GM18520 (cell line): ENCODE measurements around the gene MAN2B2.
"Not testable (repeated sequence)": the region's sequence is repeated elsewhere in the genome, so short reads cannot be mapped to it uniquely, and the experiment has no call there.

Experiments
- ATAC-seq: cut with Tn5 transposase; IDR thresholded peaks from one replicate; pipeline ENCODE4 v1.9.1; 2021; ENCODE audit not compliant: unreplicated experiment

MAN2B2 gene

GRCh38 chr4:6663596-6664393 is 88.8 kb downstream of the MAN2B2 start:
- ATAC-seq, result no peak

- no peak for ATAC-seq
These were observed 90.3 kb downstream of the MAN2B2 start for GRCh38 chr4:6665320-6665654.

GRCh38 chr4:6668391-6668790 is 93.4 kb downstream of the MAN2B2 start:
- no peak for ATAC-seq

- no peak for ATAC-seq
These were observed 96.7 kb downstream of the MAN2B2 start for GRCh38 chr4:6671648-6672047.

- ATAC-seq, result no peak
These were observed 97.1 kb downstream of the MAN2B2 start for GRCh38 chr4:6672131-6672530.

- not testable (repeated sequence) for ATAC-seq
These were observed 97.7 kb downstream of the MAN2B2 start for GRCh38 chr4:6672541-6673190.
